ENCODE data around the gene ITGB2.
"Not testable (repeated sequence)": the region's sequence is repeated elsewhere in the genome, so short reads cannot be mapped to it uniquely, and the experiment has no call there.

The ITGB2 gene

GRCh38 chr21:44926331-44927101, 5.8 kb upstream of the ITGB2 start:
- DNase-seq (ENCODE audit: low spot score), result peak; percentile 52

- peak; percentile 40 for DNase-seq (ENCODE audit: low spot score)
These were observed 4.7 kb upstream of the ITGB2 start for GRCh38 chr21:44925378-44925755.

DNA sequence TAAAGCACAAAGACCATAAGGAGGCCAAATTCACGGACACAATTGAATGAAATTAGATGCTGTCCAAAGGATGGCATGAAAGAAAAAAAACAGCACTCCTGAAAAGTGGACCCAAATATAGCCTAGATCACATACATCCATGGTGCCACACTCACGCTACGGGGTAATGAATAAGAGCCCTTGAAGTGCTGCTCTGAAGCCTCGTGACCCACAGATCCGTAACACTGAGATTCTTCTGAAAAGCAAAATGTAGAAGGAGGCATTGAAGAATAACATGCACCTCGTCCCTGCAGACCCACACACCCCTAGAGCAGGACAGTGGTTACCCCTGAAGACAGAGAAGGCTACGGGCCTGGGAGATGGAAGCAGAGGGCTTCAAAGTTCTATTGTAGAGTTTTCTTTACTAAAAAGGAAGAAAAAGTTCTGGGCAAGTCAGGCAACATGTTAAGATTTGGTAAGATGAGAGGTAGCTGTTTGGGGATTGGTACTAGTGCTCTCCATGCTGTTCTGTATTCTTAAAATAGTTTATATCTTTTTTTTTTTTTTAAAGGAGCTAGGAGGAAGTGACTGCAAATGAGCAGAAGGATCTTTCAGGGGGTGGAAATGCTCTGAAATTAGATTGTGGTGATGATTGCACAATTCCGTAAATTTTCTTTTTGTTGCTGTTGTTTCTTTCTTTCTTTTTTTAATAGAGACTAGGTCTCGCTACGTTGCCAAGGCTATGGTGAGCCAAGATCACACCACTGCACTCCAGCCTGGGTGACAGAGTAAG, 4.1 kb upstream of the ITGB2 start:
- DNase-seq (ENCODE audit: low spot score), result peak; percentile 79

GRCh38 chr21:44923480-44924084, 2.9 kb upstream of the ITGB2 start:
- no peak for DNase-seq (ENCODE audit: low spot score)

- DNase-seq (ENCODE audit: low spot score), result no peak
These were observed 1.2 kb upstream of the ITGB2 start for GRCh38 chr21:44921928-44922327.

- no peak for DNase-seq (ENCODE audit: low spot score)
These were observed 596 bp downstream of the ITGB2 start for GRCh38 chr21:44919913-44920693.

DNA sequence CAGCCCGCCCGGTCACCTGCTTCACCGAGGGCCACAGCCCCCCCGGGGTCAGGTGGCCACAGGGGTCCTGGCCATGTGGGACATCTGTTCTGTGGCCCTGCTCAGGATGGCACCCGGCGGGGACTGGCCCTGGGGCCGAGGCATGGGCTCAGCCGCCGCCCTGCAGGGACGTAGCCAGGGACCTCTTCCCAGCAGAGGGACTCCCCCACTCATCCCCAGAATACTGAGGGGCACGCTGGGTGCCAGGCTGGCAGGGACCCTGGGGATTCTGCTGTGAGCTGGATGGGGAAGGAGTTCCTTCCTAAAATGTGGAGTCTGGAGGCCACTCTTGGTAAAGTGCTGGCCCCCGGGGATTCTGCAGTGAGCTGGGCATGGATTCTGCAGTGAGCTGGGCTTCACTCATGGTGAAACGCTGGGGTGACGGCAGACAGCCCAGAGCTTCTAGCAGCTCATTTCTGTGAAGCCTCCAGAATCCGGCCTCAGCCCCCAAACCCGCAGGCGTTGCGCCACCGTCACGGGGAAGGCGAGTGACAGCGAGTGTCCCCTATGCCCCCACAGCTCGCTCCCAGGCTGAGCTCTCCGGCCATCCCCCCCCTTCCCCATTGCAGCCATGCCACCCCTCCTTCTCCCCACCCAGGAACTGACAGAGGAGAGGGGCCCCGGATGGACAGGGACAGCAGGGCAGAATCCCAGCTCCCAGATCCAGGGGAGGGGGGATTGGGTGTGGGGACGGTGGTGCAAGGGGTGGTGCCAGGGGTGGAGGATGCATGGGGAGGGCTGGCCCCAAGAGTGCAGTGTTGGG, 1.4 kb downstream of the ITGB2 start:
- DNase-seq (ENCODE audit: low spot score), result no peak

DNA sequence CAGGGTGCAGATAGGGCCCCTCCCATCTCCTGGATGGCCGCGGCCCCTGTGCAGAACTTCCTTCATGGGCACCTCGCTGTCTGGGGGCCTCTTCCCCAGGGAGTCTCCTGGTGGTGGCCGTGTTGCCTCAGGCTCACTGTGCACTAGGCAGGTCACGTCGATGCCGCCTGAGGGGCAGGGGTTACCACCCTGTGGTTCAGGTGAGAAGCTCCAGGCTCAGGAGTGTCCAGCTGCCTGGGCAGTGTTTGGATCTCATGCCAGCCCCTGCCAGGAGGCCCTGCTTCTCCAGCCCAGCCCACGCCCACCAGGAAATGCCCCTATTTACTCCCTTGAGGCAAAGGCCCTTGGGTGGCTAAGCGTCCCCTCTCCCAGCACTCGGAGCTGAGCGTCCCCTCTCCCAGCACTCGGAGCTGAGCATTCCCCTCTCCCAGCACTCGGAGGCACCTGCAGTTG, 2.1 kb downstream of the ITGB2 start:
- no peak for DNase-seq (ENCODE audit: low spot score)

- no peak for DNase-seq (ENCODE audit: low spot score)
These were observed 2.6 kb downstream of the ITGB2 start for GRCh38 chr21:44918107-44918470.

GRCh38 chr21:44917446-44918106, 3.1 kb downstream of the ITGB2 start:
- DNase-seq (ENCODE audit: low spot score), result no peak

GRCh38 chr21:44916965-44917364, 3.7 kb downstream of the ITGB2 start:
- DNase-seq (ENCODE audit: low spot score), result no peak

DNA sequence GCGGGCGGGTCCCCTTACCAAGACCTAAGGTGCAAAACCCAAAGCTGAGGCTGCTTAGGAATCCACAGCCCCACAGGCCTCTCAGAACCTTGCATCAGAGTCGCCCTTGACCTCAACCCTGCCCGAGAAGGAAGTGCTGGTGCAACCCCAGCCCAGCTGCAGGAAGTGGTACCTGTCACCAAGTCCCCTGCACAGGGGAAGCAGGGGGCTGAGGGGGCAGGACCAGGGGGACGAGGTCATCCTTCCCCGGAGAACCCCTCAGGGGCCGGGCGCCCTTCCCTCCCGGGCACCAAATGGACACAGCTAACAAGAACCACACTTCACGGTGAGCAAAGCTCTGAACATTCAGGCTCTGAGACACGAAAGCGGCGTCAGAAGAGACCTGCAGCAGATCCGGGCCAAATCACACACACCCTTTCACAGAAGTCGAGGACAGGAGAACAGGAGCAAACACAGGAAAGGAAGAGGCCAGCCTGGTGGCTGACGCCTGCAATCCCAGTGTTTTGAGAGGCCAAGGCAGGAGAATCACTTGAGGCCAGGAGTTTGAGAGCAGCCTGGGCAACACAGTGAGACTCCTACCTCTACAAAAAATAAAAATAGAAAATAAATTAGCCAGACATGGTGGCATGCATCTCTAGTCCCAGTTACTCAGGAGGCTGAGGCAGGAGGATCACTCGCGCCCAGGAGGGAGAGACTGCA, 6.4 kb downstream of the ITGB2 start:
- DNase-seq (ENCODE audit: low spot score), result no peak

DNA sequence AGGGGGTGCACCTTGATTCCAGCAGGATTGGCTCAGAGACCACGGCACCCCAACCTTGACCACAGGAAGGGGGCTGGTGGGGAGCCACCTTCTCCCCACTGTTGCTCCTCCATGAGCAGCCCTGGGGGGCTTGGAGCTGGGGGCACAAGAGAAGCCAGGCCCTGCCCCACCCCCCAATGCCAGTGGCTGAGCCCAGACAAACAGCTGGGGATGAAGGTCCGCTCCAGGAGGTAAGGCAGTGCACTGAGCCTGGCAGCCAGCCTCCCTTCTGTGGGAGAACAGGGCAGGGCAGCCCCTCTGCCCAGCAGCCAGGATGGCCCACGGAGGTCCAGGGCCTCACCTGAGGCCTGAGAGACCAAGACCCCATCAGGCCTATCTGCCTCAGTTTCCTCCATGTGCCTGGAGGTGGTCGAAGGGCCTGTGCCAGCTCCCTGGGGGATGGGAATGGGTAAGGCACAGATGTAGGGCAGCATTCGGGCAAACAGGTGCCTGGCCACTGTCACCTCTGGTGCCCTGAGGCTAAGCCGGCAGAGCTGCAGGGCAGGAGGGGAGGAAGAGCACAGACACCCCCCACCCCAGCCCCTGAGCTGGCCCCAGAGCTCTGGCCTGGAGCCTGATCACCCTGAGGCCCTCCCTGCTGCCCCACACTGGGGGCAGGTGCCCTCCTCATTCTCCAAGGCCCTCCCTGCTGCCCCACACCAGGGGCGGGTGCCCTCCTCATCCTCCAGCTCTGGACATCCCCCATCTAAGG, 7.1 kb downstream of the ITGB2 start:
- DNase-seq (ENCODE audit: low spot score), result no peak

DNA sequence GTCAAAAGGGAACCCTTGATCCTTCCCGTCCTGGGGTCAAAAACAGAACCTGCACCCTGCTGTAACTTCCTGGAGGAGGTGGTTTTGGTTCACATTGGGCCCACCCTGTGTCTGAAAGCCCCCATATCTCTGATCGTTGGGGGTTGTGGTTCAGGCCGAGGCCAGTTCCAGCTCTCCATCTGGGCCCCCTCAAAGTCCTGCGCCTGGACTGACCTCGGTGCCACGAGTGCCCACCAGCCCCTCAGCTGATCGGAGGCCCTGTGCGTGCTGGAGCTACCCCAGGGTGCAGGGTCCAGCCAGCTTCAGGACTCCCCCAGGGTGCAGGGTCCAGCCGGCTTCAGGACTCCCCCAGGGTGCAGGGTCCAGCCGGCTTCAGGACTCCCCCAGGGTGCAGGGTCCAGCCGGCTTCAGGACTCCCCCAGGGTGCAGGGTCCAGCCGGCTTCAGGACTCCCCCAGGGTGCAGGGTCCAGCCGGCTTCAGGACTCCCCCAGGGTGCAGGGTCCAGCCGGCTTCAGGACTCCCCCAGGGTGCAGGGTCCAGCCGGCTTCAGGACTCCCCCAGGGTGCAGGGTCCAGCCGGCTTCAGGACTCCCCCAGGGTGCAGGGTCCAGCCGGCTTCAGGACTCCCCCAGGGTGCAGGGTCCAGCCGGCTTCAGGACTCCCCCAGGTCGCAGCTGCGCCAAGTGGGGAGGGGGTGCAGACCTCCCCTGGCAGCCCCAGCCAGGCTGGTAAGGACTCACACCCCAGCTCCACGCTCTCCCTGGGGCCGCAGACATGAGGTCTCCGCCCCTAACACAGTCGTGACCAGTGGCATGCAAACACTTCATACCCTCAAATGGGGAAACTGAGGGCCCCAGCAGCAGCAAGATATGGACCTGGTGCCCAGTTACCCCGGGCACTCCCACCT, 7.9 kb downstream of the ITGB2 start:
- not testable (repeated sequence) for DNase-seq (ENCODE audit: low spot score)

DNA sequence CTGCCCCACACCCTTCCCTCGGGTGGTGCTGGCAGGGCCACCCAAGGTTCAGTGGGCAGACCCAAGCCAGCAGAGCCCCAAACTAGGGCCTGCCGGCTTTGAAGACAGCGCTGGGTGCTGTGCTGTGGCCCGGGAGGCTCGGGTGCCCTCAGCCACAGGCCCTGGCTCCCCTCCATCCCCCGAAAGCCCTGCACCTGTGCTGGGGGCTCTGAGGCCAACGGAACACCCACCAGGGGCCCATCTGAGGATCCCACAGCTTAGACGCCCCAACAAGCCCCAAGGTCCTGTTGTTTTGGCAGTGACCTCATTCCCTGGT, 8.6 kb downstream of the ITGB2 start:
- no peak for DNase-seq (ENCODE audit: low spot score)

DNA sequence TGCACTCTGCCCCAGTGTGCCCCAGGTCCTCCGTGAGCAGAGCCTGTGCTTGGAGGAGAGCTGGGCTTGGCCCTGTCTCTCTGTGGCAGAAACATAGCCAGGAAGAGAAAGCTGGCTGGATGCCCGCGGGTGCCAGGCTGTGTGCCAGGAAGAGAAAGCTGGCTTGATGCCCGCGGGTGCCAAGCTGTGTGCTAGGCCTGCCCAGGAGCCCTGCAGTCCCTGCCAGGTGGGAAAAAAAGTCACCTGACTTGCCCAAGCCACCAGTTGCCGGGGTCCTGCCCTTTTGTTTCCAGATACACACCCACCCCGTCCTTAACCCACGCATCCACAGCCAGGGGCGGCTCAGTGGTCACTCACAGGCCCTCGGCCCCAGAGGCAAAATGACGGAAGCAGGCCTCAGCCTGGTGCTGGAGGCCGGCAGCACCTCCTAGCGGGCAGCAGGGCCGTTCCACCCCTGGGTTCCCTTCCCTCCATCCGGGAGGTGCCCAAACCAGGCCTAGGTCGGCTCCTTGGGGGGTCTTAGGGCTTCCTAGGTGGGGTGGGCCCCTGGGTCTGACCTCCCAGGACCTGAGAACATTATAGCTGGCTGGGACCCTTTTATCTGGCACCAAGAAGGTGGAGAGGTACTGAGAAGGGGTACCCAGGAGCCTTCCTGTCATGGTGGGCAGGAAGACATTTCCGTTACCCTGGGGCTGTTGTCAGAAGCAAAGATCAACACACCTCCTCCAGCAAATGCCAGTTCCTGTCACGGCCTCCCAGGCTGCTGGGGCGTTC, 9.1 kb downstream of the ITGB2 start:
- DNase-seq (ENCODE audit: low spot score), result no peak

DNA sequence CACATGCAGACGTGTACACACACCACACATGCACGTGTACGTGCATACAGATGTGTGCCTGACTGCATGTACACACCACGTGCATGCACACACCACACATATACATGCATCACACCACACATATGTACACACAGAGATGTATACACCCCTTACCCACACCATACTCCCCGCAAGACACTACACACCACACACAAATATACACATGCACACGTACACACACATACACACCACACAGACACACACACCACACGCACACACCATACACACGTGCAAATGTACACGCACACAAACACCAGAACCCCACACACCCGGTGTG, 9.7 kb downstream of the ITGB2 start:
- no peak for DNase-seq (ENCODE audit: low spot score)
